Measurements from ENCODE around the gene GPR146. TPM values are rescaled to one million over a fixed set of nuclear protein-coding genes. Genes with fewer than 3 reads are reported as not detected.

The GPR146 gene
- total and polyA plus RNA-seq, 2 of the 8 experiments (the other 6 are each of a cell fraction or from before 2014, with no cell fraction given): 1.8 to 2.7 TPM

GRCh38 chr7:1058821-1059199 is 14.5 kb downstream of the GPR146 start (continued):
- TF ChIP-seq E2F6 (IDR thresholded peaks at IDR 0.05): no peak
- no peak for TF ChIP-seq KDM5A (IDR thresholded peaks at IDR 0.05; ENCODE audit: low read length)
- no peak for TF ChIP-seq RNF2 (IDR thresholded peaks at IDR 0.05; ENCODE audit: borderline replicate concordance, low read depth, low read length, missing control alignments, poor library complexity, severe bottlenecking)
- TF ChIP-seq SP1 (IDR thresholded peaks at IDR 0.05; ENCODE audit: low read depth, low read length): no peak

All from H1 (cell line).